ENCODE results near the gene SERPINC1. TPM values are rescaled to one million over a fixed set of nuclear protein-coding genes. Genes with fewer than 3 reads are reported as not detected.

The SERPINC1 gene
- total and polyA plus RNA-seq, 9 of the 15 experiments (the other 6 are each of a cell fraction or from before 2014, with no cell fraction given), result 0.07 to 1.2 (median 0.50) TPM

DNA sequence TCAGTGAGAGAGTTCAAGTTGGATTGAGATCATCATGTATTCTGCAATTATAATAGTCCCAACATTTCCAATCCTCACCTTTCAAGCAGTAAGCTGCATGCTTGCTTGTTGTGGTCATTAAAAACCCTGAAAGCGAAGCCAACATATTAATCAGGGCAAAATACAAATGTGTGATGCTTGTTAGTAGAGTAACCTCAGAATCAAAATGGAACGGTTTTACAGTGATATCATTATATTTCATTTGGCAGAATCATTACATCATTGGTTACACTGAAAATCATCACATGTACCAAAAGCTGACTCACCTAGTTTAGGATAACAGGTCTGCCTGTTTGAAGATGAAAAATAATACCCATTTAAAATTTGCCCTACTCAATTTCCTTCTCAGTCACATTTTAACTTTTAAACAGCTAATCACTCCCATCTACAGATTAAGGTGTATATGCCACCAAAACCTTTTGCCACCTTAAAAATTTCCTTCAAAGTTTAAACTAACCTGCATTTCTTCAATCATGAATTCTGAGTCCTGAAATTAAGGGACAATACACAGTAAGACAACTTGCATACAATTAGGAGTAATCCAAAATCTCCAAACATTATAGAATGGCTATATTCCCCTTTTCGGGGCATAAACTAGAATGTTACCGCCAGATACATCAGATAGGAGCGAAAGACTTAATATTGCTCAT lies 52.8 kb downstream of the SERPINC1 start (continued):
- TF ChIP-seq TEAD4 (IDR thresholded peaks at IDR 0.05; ENCODE audit: low read length) (no peak), TEAD4 (CRISPR knock-in tag; IDR thresholded peaks at IDR 0.05; ENCODE audit: borderline replicate concordance) (no peak), HSF4 (CRISPR knock-in tag; IDR thresholded peaks at IDR 0.05; ENCODE audit: borderline replicate concordance) (no peak), MYBL2 (IDR thresholded peaks at IDR 0.05; ENCODE audit: low read depth) (no peak), MYBL2 (CRISPR knock-in tag; IDR thresholded peaks at IDR 0.05; ENCODE audit: borderline replicate concordance) (no peak), MAFK (IDR thresholded peaks at IDR 0.05; ENCODE audit: low read length) (no peak), SRSF3 (IDR thresholded peaks at IDR 0.05; ENCODE audit: insufficient read depth, low read length) (no peak), SMARCC2 (IDR thresholded peaks at IDR 0.05; ENCODE audit: low read depth) (no peak), ZNF778 (CRISPR knock-in tag; IDR thresholded peaks at IDR 0.05) (no peak), LEF1 (IDR thresholded peaks at IDR 0.05) (0 out of 2 replicates have a peak, but pooled peaks have one; percentile 12), SMC3 (conservative IDR thresholded peaks at IDR 0.05; ENCODE audit: insufficient read depth, low read depth, low read length) (no peak), POLR2A (conservative IDR thresholded peaks at IDR 0.05) (peak; percentile 60)
- TF ChIP-seq, protein P1, sequence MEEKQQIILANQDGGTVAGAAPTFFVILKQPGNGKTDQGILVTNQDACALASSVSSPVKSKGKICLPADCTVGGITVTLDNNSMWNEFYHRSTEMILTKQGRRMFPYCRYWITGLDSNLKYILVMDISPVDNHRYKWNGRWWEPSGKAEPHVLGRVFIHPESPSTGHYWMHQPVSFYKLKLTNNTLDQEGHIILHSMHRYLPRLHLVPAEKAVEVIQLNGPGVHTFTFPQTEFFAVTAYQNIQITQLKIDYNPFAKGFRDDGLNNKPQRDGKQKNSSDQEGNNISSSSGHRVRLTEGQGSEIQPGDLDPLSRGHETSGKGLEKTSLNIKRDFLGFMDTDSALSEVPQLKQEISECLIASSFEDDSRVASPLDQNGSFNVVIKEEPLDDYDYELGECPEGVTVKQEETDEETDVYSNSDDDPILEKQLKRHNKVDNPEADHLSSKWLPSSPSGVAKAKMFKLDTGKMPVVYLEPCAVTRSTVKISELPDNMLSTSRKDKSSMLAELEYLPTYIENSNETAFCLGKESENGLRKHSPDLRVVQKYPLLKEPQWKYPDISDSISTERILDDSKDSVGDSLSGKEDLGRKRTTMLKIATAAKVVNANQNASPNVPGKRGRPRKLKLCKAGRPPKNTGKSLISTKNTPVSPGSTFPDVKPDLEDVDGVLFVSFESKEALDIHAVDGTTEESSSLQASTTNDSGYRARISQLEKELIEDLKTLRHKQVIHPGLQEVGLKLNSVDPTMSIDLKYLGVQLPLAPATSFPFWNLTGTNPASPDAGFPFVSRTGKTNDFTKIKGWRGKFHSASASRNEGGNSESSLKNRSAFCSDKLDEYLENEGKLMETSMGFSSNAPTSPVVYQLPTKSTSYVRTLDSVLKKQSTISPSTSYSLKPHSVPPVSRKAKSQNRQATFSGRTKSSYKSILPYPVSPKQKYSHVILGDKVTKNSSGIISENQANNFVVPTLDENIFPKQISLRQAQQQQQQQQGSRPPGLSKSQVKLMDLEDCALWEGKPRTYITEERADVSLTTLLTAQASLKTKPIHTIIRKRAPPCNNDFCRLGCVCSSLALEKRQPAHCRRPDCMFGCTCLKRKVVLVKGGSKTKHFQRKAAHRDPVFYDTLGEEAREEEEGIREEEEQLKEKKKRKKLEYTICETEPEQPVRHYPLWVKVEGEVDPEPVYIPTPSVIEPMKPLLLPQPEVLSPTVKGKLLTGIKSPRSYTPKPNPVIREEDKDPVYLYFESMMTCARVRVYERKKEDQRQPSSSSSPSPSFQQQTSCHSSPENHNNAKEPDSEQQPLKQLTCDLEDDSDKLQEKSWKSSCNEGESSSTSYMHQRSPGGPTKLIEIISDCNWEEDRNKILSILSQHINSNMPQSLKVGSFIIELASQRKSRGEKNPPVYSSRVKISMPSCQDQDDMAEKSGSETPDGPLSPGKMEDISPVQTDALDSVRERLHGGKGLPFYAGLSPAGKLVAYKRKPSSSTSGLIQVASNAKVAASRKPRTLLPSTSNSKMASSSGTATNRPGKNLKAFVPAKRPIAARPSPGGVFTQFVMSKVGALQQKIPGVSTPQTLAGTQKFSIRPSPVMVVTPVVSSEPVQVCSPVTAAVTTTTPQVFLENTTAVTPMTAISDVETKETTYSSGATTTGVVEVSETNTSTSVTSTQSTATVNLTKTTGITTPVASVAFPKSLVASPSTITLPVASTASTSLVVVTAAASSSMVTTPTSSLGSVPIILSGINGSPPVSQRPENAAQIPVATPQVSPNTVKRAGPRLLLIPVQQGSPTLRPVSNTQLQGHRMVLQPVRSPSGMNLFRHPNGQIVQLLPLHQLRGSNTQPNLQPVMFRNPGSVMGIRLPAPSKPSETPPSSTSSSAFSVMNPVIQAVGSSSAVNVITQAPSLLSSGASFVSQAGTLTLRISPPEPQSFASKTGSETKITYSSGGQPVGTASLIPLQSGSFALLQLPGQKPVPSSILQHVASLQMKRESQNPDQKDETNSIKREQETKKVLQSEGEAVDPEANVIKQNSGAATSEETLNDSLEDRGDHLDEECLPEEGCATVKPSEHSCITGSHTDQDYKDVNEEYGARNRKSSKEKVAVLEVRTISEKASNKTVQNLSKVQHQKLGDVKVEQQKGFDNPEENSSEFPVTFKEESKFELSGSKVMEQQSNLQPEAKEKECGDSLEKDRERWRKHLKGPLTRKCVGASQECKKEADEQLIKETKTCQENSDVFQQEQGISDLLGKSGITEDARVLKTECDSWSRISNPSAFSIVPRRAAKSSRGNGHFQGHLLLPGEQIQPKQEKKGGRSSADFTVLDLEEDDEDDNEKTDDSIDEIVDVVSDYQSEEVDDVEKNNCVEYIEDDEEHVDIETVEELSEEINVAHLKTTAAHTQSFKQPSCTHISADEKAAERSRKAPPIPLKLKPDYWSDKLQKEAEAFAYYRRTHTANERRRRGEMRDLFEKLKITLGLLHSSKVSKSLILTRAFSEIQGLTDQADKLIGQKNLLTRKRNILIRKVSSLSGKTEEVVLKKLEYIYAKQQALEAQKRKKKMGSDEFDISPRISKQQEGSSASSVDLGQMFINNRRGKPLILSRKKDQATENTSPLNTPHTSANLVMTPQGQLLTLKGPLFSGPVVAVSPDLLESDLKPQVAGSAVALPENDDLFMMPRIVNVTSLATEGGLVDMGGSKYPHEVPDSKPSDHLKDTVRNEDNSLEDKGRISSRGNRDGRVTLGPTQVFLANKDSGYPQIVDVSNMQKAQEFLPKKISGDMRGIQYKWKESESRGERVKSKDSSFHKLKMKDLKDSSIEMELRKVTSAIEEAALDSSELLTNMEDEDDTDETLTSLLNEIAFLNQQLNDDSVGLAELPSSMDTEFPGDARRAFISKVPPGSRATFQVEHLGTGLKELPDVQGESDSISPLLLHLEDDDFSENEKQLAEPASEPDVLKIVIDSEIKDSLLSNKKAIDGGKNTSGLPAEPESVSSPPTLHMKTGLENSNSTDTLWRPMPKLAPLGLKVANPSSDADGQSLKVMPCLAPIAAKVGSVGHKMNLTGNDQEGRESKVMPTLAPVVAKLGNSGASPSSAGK (IDR thresholded peaks at IDR 0.05), result no peak
- TF ChIP-seq, protein P2, sequence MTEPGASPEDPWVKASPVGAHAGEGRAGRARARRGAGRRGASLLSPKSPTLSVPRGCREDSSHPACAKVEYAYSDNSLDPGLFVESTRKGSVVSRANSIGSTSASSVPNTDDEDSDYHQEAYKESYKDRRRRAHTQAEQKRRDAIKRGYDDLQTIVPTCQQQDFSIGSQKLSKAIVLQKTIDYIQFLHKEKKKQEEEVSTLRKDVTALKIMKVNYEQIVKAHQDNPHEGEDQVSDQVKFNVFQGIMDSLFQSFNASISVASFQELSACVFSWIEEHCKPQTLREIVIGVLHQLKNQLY (CRISPR knock-in tag; conservative IDR thresholded peaks at IDR 0.05), result no peak
- TF ChIP-seq, protein P3, sequence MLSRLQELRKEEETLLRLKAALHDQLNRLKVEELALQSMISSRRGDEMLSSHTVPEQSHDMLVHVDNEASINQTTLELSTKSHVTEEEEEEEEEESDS (CRISPR knock-in tag; IDR thresholded peaks at IDR 0.05), result no peak

Data from K562 (cell line).